CD4-positive, alpha-beta memory T cell (primary cell): ENCODE results near the gene SLC43A3. TPM values are rescaled to one million over a fixed set of nuclear protein-coding genes. Genes with fewer than 3 reads are reported as not detected.

ENCODE experiments used
- CTCF ChIA-PET: fragments of 350-600 bp; sonication (Branson Sonifier 250); formaldehyde crosslinking; loops from one replicate; lab custom pipeline; 2021; ENCODE audit warnings: inconsistent platforms; ENCODE audit not compliant: partially characterized antibody; lab: Charles Lee
- POLR2A ChIA-PET: fragments of 350-600 bp; sonication (Branson Sonifier 250); formaldehyde crosslinking; loops from one replicate; lab custom pipeline; 2021; ENCODE audit not compliant: partially characterized antibody; lab: Charles Lee
- DNase-seq, 5 donors: peaks; one replicate each; pipeline versions ENCODE4 v3.0.0 to v3.0.0-alpha.2; 2020 to 2022; ENCODE audit warnings: mixed read lengths in 1 of 5
- H3K27ac ChIP-seq: one replicate; pipeline ENCODE4 v1.7.0; 2013; ENCODE audit warnings: low read depth, low read length
- H3K27me3 ChIP-seq: 2 replicates; pipeline ENCODE4 v1.7.0; 2013; ENCODE audit warnings: mild to moderate bottlenecking, low read length, moderate library complexity; ENCODE audit not compliant: insufficient read depth
- H3K36me3 ChIP-seq: 2 replicates; pipeline ENCODE4 v1.7.0; 2013; ENCODE audit warnings: mild to moderate bottlenecking, low read length, moderate library complexity; ENCODE audit not compliant: insufficient read depth
- H3K4me1 ChIP-seq: 2 replicates; pipeline ENCODE4 v1.7.0; 2013; ENCODE audit warnings: mild to moderate bottlenecking, low read length, moderate library complexity; ENCODE audit not compliant: insufficient read depth
- H3K4me3 ChIP-seq, 2 donors: one replicate each; pipeline ENCODE4 v1.7.0; 2013; ENCODE audit warnings: low read length in 2 of 2, mild to moderate bottlenecking in 1 of 2
- H3K9me3 ChIP-seq, 2 donors: one replicate each; pipeline ENCODE4 v1.7.0; 2013; ENCODE audit warnings: low read length in 2 of 2, control low read depth in 1 of 2; ENCODE audit not compliant: control insufficient read depth in 1 of 2
- H3K27ac Mint-ChIP-seq, 7 donors: one replicate each; pipeline ENCODE4 v1.8.0; 2020 to 2021; ENCODE audit warnings: mixed read lengths in 7 of 7, mild to moderate bottlenecking in 6 of 7, inconsistent platforms in 3 of 7, moderate library complexity in 3 of 7
- H3K27me3 Mint-ChIP-seq, 2 donors: one replicate each; pipeline ENCODE4 v1.8.0; 2020 to 2021; ENCODE audit warnings: mixed read lengths in 2 of 2
- H3K36me3 Mint-ChIP-seq, 2 donors: one replicate each; pipeline ENCODE4 v1.8.0; 2020 to 2021; ENCODE audit warnings: mixed read lengths in 2 of 2, inconsistent platforms in 1 of 2, mild to moderate bottlenecking in 1 of 2
- H3K4me1 Mint-ChIP-seq, 4 donors: one replicate each; pipeline ENCODE4 v1.8.0; 2020 to 2021; ENCODE audit warnings: mixed read lengths in 4 of 4, mild to moderate bottlenecking in 1 of 4
- H3K4me3 Mint-ChIP-seq, 8 donors: one replicate each; pipeline ENCODE4 v1.8.0; 2020 to 2021; ENCODE audit warnings: mixed read lengths in 8 of 8, mild to moderate bottlenecking in 7 of 8, moderate library complexity in 6 of 8, inconsistent platforms in 3 of 8
- H3K9me3 Mint-ChIP-seq, 8 donors: one replicate each; pipeline ENCODE4 v1.8.0; 2020 to 2021; ENCODE audit warnings: mixed read lengths in 8 of 8, mild to moderate bottlenecking in 5 of 8, inconsistent platforms in 3 of 8, moderate library complexity in 1 of 8
- intact Hi-C: fragments of 100-400 bp; cut with micrococcal nuclease; formaldehyde crosslinking; loops from one replicate; pipeline ENCODE4 v1.15.1; 2023
- polyA plus RNA-seq, 2 donors: library from polyadenylated mRNA; unstranded; fragments of 300-500 nt; fragmentation: Illumina TruSeq; gene quantifications; one replicate each; pipeline ENCODE4 v1.2.3, GENCODE V29; 2021
- total RNA-seq, 2 experiments: library from RNA; stranded (reverse); gene quantifications; one replicate each; pipeline ENCODE4 v1.2.3, GENCODE V29; 2021

The SLC43A3 gene
- total and polyA plus RNA-seq, 4 experiments from 2014 or later = 15.1 to 18.5 (median 16.7) TPM

DNA sequence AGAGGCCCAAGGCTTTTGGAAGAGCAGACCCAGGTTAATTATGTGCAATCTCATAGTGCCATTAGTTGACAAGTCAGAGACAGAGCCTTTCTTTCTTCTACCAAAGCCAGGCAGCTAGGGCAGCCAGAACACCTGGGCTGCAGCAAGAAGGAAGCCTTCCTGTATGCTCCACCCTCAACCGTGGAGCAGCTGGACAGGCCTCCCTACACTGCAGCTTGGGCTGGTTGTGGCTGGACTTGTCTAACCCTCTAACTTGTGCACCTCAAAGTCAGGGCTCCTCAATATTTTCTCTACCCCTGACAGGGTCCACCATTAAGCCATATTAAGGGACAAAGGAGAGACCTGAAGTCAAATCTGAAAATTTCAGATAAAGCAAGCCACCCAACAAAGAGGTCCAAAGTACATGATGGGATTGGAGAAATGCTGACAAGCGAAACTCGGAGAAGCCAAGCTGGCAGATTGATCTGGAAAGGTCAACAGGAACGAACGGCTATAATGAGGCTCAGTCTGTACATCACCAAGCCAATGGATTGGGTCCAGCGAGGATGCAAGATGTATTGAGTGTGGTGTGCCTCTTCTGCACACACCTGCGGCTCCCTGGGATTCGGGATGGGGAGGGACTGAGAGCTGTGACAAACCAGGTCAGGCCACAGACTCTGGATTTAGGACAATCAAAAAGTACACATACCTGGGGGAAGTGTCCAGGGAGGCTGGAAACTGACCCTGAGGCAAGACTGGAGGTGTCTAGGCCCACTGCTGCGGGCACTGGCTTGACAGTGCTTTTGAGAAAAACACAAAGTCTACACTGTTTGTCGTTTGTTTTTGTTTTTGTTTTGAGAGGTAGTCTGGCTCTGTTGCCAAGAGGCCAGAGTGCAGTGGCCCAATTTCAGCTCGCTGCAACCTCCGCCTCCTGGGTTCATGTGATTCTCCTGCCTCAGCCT, 11.7 kb upstream of the SLC43A3 start:
- Histone ChIP-seq H3K27me3 (no peaks in the 10 kb centered on the region), H3K9me3 (no peaks in the 10 kb centered on the region), H3K36me3 (no peaks in the 10 kb centered on the region), H3K27ac (no peak overlapping the region), H3K4me1 (no peaks in the 10 kb centered on the region), H3K4me3 (no peak overlapping the region)
- ChIA-PET CTCF (no interaction called here), POLR2A (no interaction called here)
- Mint-ChIP-seq H3K36me3 (no peaks in the 10 kb centered on the region), H3K4me3 (no peak overlapping the region), H3K27me3 (peaks cover 0 to 2% of the 10 kb centered on the region in 2 donors), H3K9me3 (no peaks in the 10 kb centered on the region), H3K27ac (no peak overlapping the region), H3K4me1 (no peaks in the 10 kb centered on the region)
- no peak for DNase-seq
- intact Hi-C loops = no loop called here

DNA sequence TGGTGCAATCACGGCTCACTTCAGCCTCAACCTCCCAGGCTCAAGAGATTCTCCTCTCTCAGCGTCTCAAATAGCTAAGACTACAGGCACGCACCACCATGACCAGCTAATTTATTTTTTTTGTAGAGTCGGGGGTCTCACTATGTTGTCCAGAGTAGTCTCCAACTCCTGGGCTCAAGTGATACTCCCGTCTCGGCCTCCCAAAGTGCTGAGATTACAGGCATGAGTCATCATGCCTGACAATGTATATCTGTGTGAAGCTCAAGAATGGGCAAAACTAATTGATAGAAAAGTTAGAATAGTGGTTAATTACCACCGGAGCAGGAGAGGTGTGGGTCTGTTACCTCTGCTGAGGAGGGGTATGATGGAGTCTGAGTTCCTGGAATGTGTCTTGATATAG, 9.1 kb upstream of the SLC43A3 start:
- Mint-ChIP-seq H3K36me3 (no peaks in the 10 kb centered on the region), H3K4me3 (no peak overlapping the region), H3K27me3 (peaks cover 0 to 2% of the 10 kb centered on the region in 2 donors), H3K9me3 (no peaks in the 10 kb centered on the region), H3K4me1 (no peaks in the 10 kb centered on the region), H3K27ac (no peak overlapping the region)
- H3K4me1 ChIP-seq = no peaks in the 10 kb centered on the region
- H3K9me3 ChIP-seq = no peaks in the 10 kb centered on the region
- ChIA-PET POLR2A (interaction anchor here (1.0 kb wide), 1 partner anchor 10 kb away, joined by 5 read pairs; no protein-coding TSS in a partner anchor), CTCF (interaction anchor here (0.8 to 1.8 kb wide), 4 partner anchors 20 to 57 kb away, joined by 3 to 5 read pairs (median 4); no protein-coding TSS in a partner anchor)
- H3K27ac ChIP-seq = no peak overlapping the region
- no peaks in the 10 kb centered on the region for H3K27me3 ChIP-seq
- no peak overlapping the region for H3K4me3 ChIP-seq
- intact Hi-C loops = no loop called here
- no peak for DNase-seq
- H3K36me3 ChIP-seq = no peaks in the 10 kb centered on the region

DNA sequence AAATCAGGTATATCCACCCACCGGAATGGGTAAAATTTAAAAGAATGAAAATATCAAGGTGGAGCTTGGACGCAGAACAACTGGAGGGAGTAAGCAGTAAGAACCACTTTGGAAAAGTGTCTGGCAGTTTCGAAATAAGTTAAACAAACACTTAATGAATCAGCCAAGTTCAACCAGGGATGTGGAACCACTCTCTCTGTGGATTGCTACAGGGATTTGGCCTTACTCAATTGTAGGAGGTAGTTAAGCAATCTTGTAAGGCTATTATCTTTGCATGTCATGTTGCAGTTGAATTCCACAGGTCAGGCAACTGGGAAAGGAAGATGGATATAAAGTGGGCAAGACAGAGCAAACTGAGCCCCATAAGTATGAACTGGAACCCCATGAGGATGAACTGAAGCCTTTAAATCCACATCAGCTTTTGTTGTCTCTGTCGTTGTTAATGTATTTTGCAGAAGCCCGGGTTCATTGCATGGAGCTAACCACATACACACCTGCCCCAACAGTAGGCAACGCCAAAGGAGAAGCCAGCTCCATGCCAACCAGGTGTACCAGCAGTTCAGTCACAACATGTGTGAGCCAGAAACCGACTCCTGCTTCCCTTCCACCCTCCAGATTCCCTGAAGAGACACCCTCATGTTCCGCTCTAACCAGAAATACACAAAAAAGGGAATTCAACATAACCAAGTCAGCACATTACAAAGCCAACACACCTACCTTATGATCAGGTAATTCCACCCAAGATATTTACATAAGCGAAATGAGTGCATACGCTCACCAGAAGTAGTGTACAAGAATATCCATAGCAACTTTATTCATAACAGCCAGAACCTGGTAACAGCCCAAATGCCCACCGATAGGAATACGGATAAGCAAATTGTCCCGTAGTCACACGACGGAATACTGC, 8.0 kb upstream of the SLC43A3 start:
- no peaks in the 10 kb centered on the region for H3K9me3 ChIP-seq
- Mint-ChIP-seq H3K9me3 (no peaks in the 10 kb centered on the region), H3K4me3 (no peak overlapping the region), H3K4me1 (no peaks in the 10 kb centered on the region), H3K27me3 (peaks cover 0 to 2% of the 10 kb centered on the region in 2 donors), H3K27ac (no peak overlapping the region), H3K36me3 (no peaks in the 10 kb centered on the region)
- H3K4me1 ChIP-seq = no peaks in the 10 kb centered on the region
- no peak overlapping the region for H3K4me3 ChIP-seq
- POLR2A ChIA-PET = no interaction called here
- CTCF ChIA-PET = interaction anchor here (0.9 to 1.6 kb wide), 3 partner anchors 23 to 90 kb away, joined by 3 to 4 read pairs (median 4); no protein-coding TSS in a partner anchor
- H3K27ac ChIP-seq = no peak overlapping the region
- no peaks in the 10 kb centered on the region for H3K36me3 ChIP-seq
- intact Hi-C loops = no loop called here
- H3K27me3 ChIP-seq = no peaks in the 10 kb centered on the region
- no peak for DNase-seq

DNA sequence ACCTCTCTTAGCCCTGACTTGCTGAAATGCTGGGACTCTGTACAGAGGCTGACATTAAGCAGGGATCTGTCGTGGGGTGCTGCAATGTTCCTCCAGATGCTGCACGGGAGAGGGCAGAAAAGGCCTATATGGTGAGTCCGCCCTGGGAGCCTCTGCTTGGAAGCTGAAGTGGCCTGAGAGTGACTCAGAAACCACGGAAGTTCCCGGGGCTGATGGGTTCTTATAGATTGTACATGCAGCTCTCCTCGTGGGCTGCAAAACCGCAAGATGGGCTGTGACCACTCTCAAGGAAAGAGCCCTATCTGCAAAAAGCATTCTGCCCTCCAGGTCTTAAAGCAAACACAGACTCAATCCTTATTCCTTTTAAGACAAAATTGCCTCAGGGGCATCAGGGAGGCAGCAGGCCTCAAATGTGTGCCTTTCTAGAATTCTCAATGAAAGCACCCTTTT, 5.8 kb upstream of the SLC43A3 start:
- no peaks in the 10 kb centered on the region for H3K27me3 Mint-ChIP-seq
- Histone ChIP-seq H3K27me3 (no peaks in the 10 kb centered on the region), H3K4me1 (no peaks in the 10 kb centered on the region), H3K9me3 (no peaks in the 10 kb centered on the region), H3K27ac (no peak overlapping the region), H3K36me3 (no peaks in the 10 kb centered on the region), H3K4me3 (no peak overlapping the region)
- no peaks in the 10 kb centered on the region for H3K9me3 Mint-ChIP-seq
- intact Hi-C loops = no loop called here
- ChIA-PET CTCF (no interaction called here), POLR2A (no interaction called here)
- H3K4me1 Mint-ChIP-seq = peaks cover 0 to 2% (median under 1%) of the 10 kb centered on the region in 4 donors
- H3K27ac Mint-ChIP-seq = peak overlapping the region in 2 of 7 donors; percentile 7 to 72
- H3K4me3 Mint-ChIP-seq = no peak overlapping the region
- DNase-seq = no peak
- H3K36me3 Mint-ChIP-seq = no peaks in the 10 kb centered on the region

DNA sequence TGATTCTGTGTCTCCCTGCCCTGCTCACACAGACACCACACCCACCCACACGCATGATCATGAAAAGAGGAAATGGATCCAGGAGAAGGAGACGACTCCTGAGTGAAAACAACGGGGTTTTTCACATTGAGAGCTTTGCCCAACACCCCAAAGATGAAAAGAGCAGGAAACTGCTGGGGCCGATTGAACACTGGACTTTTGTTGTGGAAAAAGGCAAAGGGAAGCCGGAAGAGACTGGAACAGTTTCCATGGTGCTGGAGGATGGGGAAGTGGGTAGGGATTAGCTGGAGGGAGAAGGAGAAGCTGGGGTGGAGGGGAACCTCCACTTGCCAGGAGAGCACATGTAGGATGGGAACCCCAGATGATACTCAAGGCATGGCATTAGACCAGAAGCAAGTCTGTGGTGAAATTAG, 5.2 kb upstream of the SLC43A3 start:
- ChIA-PET POLR2A (no interaction called here), CTCF (interaction anchor here (0.7 to 1.6 kb wide), 2 partner anchors 59 to 210 kb away, joined by 3 to 4 read pairs; no protein-coding TSS in a partner anchor)
- Mint-ChIP-seq H3K4me3 (no peak overlapping the region), H3K27me3 (no peaks in the 10 kb centered on the region), H3K27ac (peak overlapping the region in 2 of 7 donors; percentile 39 to 63), H3K9me3 (no peaks in the 10 kb centered on the region), H3K36me3 (no peaks in the 10 kb centered on the region), H3K4me1 (peaks cover 4 to 8% (median 5%) of the 10 kb centered on the region in 4 donors)
- Histone ChIP-seq H3K27me3 (no peaks in the 10 kb centered on the region), H3K4me1 (peaks cover 3% of the 10 kb centered on the region), H3K9me3 (no peaks in the 10 kb centered on the region), H3K27ac (no peak overlapping the region), H3K4me3 (no peak overlapping the region), H3K36me3 (no peaks in the 10 kb centered on the region)
- DNase-seq = no peak
- intact Hi-C loops = no loop called here

DNA sequence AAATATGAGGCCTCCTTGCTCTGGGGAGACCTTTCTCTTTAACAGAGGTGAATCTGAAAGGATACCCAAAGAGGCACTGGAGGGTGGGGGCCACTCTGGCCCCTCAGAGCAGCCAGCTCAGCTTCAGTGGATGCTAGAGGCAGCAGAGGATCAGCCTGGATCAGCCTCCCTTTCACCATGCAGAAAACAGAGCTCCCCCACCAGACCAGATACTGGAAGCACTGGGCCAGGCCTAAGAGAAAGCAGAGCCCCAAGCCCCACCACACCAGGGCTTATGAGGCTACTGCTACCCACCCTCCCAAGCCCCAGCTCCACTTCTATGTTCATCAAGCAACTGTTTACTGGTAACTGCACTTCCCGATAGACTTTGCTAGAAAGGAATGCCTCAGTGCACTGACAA, 4.0 kb upstream of the SLC43A3 start:
- no peaks in the 10 kb centered on the region for H3K9me3 Mint-ChIP-seq
- no peaks in the 10 kb centered on the region for H3K36me3 Mint-ChIP-seq
- ChIA-PET CTCF (interaction anchor here (1.0 to 1.7 kb wide), 4 partner anchors 27 to 211 kb away, joined by 3 to 9 read pairs (median 3); no protein-coding TSS in a partner anchor), POLR2A (no interaction called here)
- H3K27ac Mint-ChIP-seq = peak overlapping the region in 2 of 7 donors; percentile 18 to 69
- Histone ChIP-seq H3K36me3 (no peaks in the 10 kb centered on the region), H3K27ac (no peak overlapping the region), H3K27me3 (no peaks in the 10 kb centered on the region), H3K4me1 (peaks cover 11% of the 10 kb centered on the region), H3K9me3 (no peaks in the 10 kb centered on the region), H3K4me3 (no peak overlapping the region)
- peaks cover 12 to 19% (median 14%) of the 10 kb centered on the region in 4 donors for H3K4me1 Mint-ChIP-seq
- no peak for DNase-seq
- intact Hi-C loops = no loop called here
- no peaks in the 10 kb centered on the region for H3K27me3 Mint-ChIP-seq
- H3K4me3 Mint-ChIP-seq = no peak overlapping the region
